ENCODE measurements around the gene ACTN3.
"Not testable (repeated sequence)": the region's sequence is repeated elsewhere in the genome, so short reads cannot be mapped to it uniquely, and the experiment has no call there.

ACTN3 gene

GRCh38 chr11:66530927-66531709 lies 15.6 kb upstream of the ACTN3 start:
- no peaks in the 10 kb centered on the region for H3K4me1 ChIP-seq (ENCODE audit: control insufficient read depth, insufficient read depth, low read length)
- no peak overlapping the region for H3K4me2 ChIP-seq (ENCODE audit: low read length)
- no peaks in the 10 kb centered on the region for H3K36me3 ChIP-seq (ENCODE audit: insufficient read depth, low read length)
- H3K4me3 ChIP-seq (ENCODE audit: low read length): no peak overlapping the region
- H3K27me3 ChIP-seq (ENCODE audit: control insufficient read depth, insufficient read depth, low read length): no peaks in the 10 kb centered on the region
- no peak overlapping the region for H3K9ac ChIP-seq (ENCODE audit: low read depth, low read length)
- H3K9me3 ChIP-seq (replicated peaks; ENCODE audit: low read length): no peaks in the 10 kb centered on the region

GRCh38 chr11:66531841-66532240 lies 14.9 kb upstream of the ACTN3 start:
- Histone ChIP-seq H3K27me3 (ENCODE audit: control insufficient read depth, insufficient read depth, low read length) (no peaks in the 10 kb centered on the region), H3K36me3 (ENCODE audit: insufficient read depth, low read length) (no peaks in the 10 kb centered on the region), H3K4me1 (ENCODE audit: control insufficient read depth, insufficient read depth, low read length) (no peaks in the 10 kb centered on the region), H3K9ac (ENCODE audit: low read depth, low read length) (no peak overlapping the region), H3K4me2 (ENCODE audit: low read length) (no peak overlapping the region), H3K4me3 (ENCODE audit: low read length) (no peak overlapping the region), H3K9me3 (replicated peaks; ENCODE audit: low read length) (no peaks in the 10 kb centered on the region)

- Histone ChIP-seq H3K27me3 (ENCODE audit: control insufficient read depth, insufficient read depth, low read length) (no peaks in the 10 kb centered on the region), H3K4me2 (ENCODE audit: low read length) (no peak overlapping the region), H3K36me3 (ENCODE audit: insufficient read depth, low read length) (no peaks in the 10 kb centered on the region), H3K9me3 (replicated peaks; ENCODE audit: low read length) (no peaks in the 10 kb centered on the region), H3K4me1 (ENCODE audit: control insufficient read depth, insufficient read depth, low read length) (no peaks in the 10 kb centered on the region), H3K4me3 (ENCODE audit: low read length) (no peak overlapping the region), H3K9ac (ENCODE audit: low read depth, low read length) (no peak overlapping the region)
These were observed 13.9 kb upstream of the ACTN3 start for GRCh38 chr11:66532784-66533183.

- H3K4me2 ChIP-seq (ENCODE audit: low read length): no peak overlapping the region
- no peak overlapping the region for H3K9ac ChIP-seq (ENCODE audit: low read depth, low read length)
- peaks cover 8% of the 10 kb centered on the region for H3K36me3 ChIP-seq (ENCODE audit: insufficient read depth, low read length)
- H3K4me1 ChIP-seq (ENCODE audit: control insufficient read depth, insufficient read depth, low read length): peaks cover 7% of the 10 kb centered on the region
- no peaks in the 10 kb centered on the region for H3K9me3 ChIP-seq (replicated peaks; ENCODE audit: low read length)
- H3K4me3 ChIP-seq (ENCODE audit: low read length): no peak overlapping the region
- no peaks in the 10 kb centered on the region for H3K27me3 ChIP-seq (ENCODE audit: control insufficient read depth, insufficient read depth, low read length)
These were observed 7.4 kb upstream of the ACTN3 start for GRCh38 chr11:66539170-66539869.

GRCh38 chr11:66539870-66540213 lies 6.9 kb upstream of the ACTN3 start:
- Histone ChIP-seq H3K27me3 (ENCODE audit: control insufficient read depth, insufficient read depth, low read length) (no peaks in the 10 kb centered on the region), H3K36me3 (ENCODE audit: insufficient read depth, low read length) (peaks cover 8% of the 10 kb centered on the region), H3K4me3 (ENCODE audit: low read length) (no peak overlapping the region), H3K9me3 (replicated peaks; ENCODE audit: low read length) (no peaks in the 10 kb centered on the region), H3K4me1 (ENCODE audit: control insufficient read depth, insufficient read depth, low read length) (peaks cover 7% of the 10 kb centered on the region), H3K4me2 (ENCODE audit: low read length) (no peak overlapping the region), H3K9ac (ENCODE audit: low read depth, low read length) (no peak overlapping the region)

GRCh38 chr11:66540598-66540997 lies 6.1 kb upstream of the ACTN3 start:
- H3K27me3 ChIP-seq (ENCODE audit: control insufficient read depth, insufficient read depth, low read length); H3K4me2 ChIP-seq (ENCODE audit: low read length); H3K36me3 ChIP-seq (ENCODE audit: insufficient read depth, low read length); H3K9ac ChIP-seq (ENCODE audit: low read depth, low read length); H3K9me3 ChIP-seq (replicated peaks; ENCODE audit: low read length); H3K4me3 ChIP-seq (ENCODE audit: low read length): not testable (repeated sequence)
- H3K4me1 ChIP-seq (ENCODE audit: control insufficient read depth, insufficient read depth, low read length): peaks cover 12% of the 10 kb centered on the region

GRCh38 chr11:66541892-66542291 lies 4.8 kb upstream of the ACTN3 start:
- H3K36me3 ChIP-seq (ENCODE audit: insufficient read depth, low read length): peaks cover 8% of the 10 kb centered on the region

GRCh38 chr11:66542362-66542761 lies 4.3 kb upstream of the ACTN3 start:
- Histone ChIP-seq H3K27me3 (ENCODE audit: control insufficient read depth, insufficient read depth, low read length) (no peaks in the 10 kb centered on the region), H3K36me3 (ENCODE audit: insufficient read depth, low read length) (peaks cover 8% of the 10 kb centered on the region), H3K9ac (ENCODE audit: low read depth, low read length) (no peak overlapping the region), H3K4me2 (ENCODE audit: low read length) (no peak overlapping the region), H3K4me3 (ENCODE audit: low read length) (no peak overlapping the region), H3K9me3 (replicated peaks; ENCODE audit: low read length) (no peaks in the 10 kb centered on the region), H3K4me1 (ENCODE audit: control insufficient read depth, insufficient read depth, low read length) (peaks cover 17% of the 10 kb centered on the region)

More at GRCh38 chr11:66541892-66542291, 4.8 kb upstream of the ACTN3 start:
- no peak overlapping the region for H3K4me3 ChIP-seq (ENCODE audit: low read length)
- H3K9ac ChIP-seq (ENCODE audit: low read depth, low read length): no peak overlapping the region
- peaks cover 17% of the 10 kb centered on the region for H3K4me1 ChIP-seq (ENCODE audit: control insufficient read depth, insufficient read depth, low read length)
- H3K4me2 ChIP-seq (ENCODE audit: low read length): no peak overlapping the region
- H3K9me3 ChIP-seq (replicated peaks; ENCODE audit: low read length): no peaks in the 10 kb centered on the region
- no peaks in the 10 kb centered on the region for H3K27me3 ChIP-seq (ENCODE audit: control insufficient read depth, insufficient read depth, low read length)

GRCh38 chr11:66543263-66544107 lies 3.2 kb upstream of the ACTN3 start:
- Histone ChIP-seq H3K27me3 (ENCODE audit: control insufficient read depth, insufficient read depth, low read length) (peaks cover 9% of the 10 kb centered on the region), H3K4me2 (ENCODE audit: low read length) (no peak overlapping the region), H3K9me3 (replicated peaks; ENCODE audit: low read length) (no peaks in the 10 kb centered on the region), H3K9ac (ENCODE audit: low read depth, low read length) (no peak overlapping the region), H3K36me3 (ENCODE audit: insufficient read depth, low read length) (peaks cover 8% of the 10 kb centered on the region), H3K4me3 (ENCODE audit: low read length) (no peak overlapping the region), H3K4me1 (ENCODE audit: control insufficient read depth, insufficient read depth, low read length) (peaks cover 17% of the 10 kb centered on the region)

- peak overlapping the region; percentile 83 for H3K4me3 ChIP-seq (ENCODE audit: low read length)
- not testable (repeated sequence) for H3K9me3 ChIP-seq (replicated peaks; ENCODE audit: low read length); H3K36me3 ChIP-seq (ENCODE audit: insufficient read depth, low read length)
- H3K9ac ChIP-seq (ENCODE audit: low read depth, low read length): peak overlapping the region; percentile 89
- peaks cover 17% of the 10 kb centered on the region for H3K27me3 ChIP-seq (ENCODE audit: control insufficient read depth, insufficient read depth, low read length)
- peaks cover 17% of the 10 kb centered on the region for H3K4me1 ChIP-seq (ENCODE audit: control insufficient read depth, insufficient read depth, low read length)
- H3K4me2 ChIP-seq (ENCODE audit: low read length): peak overlapping the region; percentile 78
These were observed 1.8 kb upstream of the ACTN3 start for GRCh38 chr11:66544952-66545351.

GRCh38 chr11:66545701-66546367 lies 869 bp upstream of the ACTN3 start, which contains the start of gene ZDHHC24:
Gene ZDHHC24 (minus strand): TSS chr11:66546048. CDS start chr11:66546003, 45 bp downstream.
- Histone ChIP-seq H3K4me3 (ENCODE audit: low read length) (peak within 1 kb of the TSS; percentile 83), H3K27me3 (ENCODE audit: control insufficient read depth, insufficient read depth, low read length) (peaks cover 26% of the 10 kb centered on the region), H3K4me1 (ENCODE audit: control insufficient read depth, insufficient read depth, low read length) (peaks cover 17% of the 10 kb centered on the region), H3K9ac (ENCODE audit: low read depth, low read length) (peak within 1 kb of the TSS; percentile 89), H3K4me2 (ENCODE audit: low read length) (peak within 1 kb of the TSS; percentile 78), H3K9me3 (replicated peaks; ENCODE audit: low read length) (no peaks in the 10 kb centered on the region), H3K36me3 (ENCODE audit: insufficient read depth, low read length) (no peaks in the 10 kb centered on the region)
